Dermis blood vessel endothelial cell (primary cell): ENCODE results near the gene INPP4A. TPM values are rescaled to one million over a fixed set of nuclear protein-coding genes. Genes with fewer than 3 reads are reported as not detected.

Source experiments
- DNase-seq: peaks from one replicate; pipeline ENCODE4 v3.0.0; 2010
- total RNA-seq: library from RNA; depleted of rRNA; stranded (reverse); fragments of >200 nt; gene quantifications from 2 replicates; pipeline ENCODE4 v1.2.3, GENCODE V29; 2014

INPP4A gene
- total RNA-seq, 1 donor from 2014 or later, result 41.9 TPM

DNA sequence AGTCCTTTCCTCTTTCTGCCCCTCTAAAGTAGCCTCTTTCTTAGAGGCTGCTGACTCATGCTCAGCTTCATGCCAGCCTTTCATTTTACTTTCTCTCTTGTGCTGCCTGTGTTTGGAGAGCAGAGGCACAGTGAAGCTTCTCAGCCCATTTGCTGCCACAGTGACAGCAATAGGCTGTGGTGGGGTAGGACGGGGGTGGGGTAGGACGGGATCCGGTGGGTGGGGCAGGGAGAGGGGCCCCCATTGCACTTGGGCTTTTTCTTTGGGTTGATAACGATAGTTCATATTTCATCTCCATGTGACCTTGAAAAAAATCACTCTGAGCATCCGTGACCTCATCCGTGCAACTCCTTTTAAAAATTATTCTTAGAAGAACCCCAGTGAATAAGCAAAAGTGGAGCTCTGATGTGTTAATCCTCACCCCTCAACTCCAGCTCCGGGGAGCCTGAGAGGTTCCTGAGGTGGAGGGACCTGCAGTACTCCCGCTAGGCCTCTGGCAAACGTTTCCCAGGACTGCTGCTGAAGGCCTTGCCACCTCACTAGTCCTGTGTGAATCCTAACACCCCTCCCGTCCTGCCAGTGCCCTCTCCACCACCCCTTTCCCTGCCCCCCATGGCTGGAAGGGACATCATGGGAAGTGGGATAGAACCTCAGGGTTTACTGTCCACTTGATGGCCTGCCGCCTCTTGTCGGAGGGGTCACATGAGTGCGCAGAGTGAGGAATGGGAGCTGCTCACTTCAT lies 70.8 kb downstream of the INPP4A start:
- peak; percentile 31 for DNase-seq

DNA sequence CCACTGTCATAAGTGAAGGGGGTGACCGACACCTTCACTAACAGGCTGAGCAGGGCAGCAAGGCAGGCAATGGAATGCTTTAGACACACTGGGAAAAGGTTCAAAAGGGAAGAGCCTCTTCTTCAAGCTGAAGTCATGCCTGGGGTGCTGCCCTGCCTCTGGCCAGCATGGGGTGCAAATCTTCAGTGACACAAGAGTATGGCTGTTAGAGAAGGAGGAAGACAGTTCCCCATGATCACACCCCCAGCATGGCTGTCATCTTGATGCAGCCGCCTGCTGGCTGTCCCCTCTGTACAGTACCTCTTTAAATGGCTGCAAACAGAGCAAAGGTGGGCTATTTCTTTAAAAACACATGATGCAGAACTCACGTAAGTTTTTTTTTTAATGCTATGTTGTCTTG lies 71.9 kb downstream of the INPP4A start:
- DNase-seq, result no peak

DNA sequence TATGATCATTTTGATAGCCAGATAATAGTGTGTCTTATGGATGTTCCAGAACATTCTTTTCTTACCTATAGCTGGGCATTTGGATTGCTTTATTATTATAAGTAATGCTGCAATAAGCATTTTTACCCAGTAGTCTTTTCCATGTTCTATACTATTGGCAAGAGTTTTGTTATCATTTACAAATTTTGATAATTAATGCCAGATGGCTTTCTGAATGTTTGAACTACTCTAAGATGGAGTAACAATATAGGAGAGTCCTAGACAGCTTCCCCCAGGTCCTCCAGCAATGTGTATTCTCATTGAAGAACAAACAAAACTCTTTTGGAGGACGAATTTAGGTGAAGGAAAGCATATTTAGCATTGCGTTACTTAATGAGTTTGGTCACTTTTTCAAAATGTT lies 73.0 kb downstream of the INPP4A start:
- DNase-seq, result no peak

DNA sequence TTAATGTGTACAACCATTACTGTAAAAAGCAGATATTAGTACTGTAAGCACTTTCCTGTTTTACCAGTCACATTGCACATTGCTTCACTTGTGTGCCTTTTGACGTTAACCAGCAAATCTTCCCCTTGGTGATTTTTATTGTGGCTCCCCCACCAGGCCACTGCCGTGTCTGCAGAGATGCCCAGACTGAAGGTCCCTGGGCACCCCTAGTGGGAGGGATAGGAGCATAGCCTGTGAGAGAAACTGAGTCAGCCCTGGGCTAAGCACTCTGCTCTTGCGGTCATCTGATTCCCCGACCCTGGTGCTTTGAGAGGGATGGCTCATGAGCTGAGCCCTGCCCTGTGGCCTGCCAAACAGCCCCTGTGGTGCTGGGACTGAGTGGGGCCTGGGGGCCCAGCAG lies 73.4 kb downstream of the INPP4A start:
- peak; percentile 71 for DNase-seq

DNA sequence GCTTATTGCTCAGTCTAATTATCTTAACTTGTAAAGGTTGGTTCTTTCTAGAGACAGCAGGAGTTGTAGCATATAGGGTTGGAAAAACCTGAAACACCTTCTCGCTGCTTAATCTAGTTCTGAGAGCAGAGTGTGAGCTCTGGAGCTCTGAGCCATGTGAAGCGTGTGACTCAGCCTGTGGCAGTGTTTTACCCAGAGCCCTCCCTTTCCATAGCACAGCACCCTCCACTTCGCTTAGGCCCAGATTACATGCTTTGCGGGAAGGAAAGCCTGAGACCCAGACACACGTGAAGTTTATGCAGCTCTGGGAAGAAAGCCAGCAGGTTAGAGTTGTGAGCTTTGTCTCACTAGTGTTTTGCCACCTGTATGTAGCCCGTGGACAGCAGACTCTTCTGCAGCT lies 74.5 kb downstream of the INPP4A start:
- DNase-seq, result no peak

DNA sequence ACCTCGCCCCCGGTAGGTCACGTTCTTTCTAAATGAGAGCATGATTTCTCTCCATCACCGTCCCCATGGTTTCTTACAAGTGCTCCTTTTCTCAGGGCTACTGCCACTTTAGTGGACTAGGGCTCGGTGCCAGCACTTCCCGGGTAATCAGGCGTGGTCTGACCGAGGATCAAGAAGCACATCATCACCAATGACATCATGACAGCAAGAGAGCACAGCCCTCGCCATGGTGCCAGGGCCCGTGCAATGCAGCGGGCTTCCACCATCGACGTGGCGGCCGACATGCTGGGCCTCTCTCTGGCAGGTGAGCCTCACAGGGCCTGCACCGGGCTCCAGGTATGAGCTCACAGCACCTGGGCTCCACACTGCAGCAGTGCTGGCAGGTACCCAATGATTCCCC lies 75.2 kb downstream of the INPP4A start:
- DNase-seq, result no peak

DNA sequence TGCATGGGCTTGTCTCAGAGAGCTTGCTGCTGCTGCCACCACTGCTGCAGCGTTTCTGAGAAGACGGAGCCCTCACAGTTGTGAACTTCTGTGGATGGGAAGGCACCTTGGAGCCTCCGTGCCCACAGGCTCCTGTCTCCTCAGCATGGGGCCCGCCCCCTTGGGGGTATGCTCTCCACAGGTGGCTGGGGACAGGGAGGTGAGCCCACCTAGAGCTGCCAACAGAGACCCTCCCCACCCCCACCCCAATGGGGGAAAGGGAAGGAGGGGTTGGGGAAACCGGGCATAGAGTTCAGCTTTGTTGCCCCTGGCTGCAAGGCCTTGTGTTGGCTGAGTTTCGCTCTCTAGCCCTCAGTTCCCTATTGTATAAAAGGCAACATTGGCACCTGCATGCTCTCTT lies 76.1 kb downstream of the INPP4A start:
- DNase-seq, result no peak

DNA sequence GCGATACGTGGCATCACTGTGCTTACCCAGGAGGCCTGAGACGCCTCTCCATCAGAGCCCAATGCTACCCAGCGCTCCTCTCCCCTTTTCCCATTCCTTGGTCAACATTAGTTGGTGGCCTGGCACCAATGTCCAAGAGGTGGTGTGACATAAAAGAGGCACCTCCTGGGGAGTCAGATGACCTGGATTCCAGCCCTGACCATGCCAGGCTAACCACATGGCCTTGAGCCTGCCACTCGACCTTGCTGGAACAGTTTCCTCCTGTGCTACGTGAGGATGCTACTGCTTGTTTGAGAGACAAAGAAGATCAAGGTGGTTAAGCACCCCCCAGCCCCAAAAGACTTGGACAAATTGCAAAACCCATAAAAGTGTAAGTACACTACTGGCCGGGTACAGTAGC lies 76.6 kb downstream of the INPP4A start:
- DNase-seq, result no peak

DNA sequence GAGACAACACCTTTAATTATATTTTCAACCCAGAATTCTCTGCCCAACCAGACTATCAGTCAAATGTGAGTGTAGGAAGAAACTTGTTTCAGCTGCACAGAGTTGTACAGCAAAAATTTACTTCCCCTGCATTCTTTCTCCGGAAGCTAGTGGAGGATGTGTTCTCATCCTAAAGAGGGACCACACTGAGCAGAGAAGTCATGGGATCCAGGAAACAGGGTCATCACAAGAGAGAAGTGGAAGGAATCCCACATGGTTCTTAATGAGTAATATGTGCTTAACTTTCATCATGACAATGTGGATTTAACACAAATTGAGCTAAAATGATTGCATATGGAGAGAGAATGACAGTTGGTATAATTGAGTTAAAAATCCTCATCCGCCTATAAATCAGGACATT lies 78.2 kb downstream of the INPP4A start:
- peak; percentile 81 for DNase-seq

DNA sequence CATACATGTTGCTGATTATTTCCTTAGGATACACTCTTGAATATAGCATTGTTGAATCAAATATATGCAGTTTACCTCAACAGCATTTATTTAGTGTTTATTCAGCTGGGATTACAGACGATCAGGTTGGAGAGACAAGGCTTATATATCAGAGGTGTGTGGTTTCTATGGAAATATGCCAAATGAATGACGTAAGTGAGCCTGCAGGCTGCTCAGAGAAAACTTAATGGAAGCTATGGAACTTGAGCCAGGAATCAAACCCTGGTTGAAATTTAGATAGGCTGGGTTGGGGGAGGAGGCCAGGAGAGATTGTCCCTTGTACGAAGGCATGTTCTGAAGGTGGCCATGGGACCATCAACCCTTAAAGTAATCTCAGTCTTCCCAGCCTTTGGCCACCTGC lies 79.5 kb downstream of the INPP4A start:
- no peak for DNase-seq

DNA sequence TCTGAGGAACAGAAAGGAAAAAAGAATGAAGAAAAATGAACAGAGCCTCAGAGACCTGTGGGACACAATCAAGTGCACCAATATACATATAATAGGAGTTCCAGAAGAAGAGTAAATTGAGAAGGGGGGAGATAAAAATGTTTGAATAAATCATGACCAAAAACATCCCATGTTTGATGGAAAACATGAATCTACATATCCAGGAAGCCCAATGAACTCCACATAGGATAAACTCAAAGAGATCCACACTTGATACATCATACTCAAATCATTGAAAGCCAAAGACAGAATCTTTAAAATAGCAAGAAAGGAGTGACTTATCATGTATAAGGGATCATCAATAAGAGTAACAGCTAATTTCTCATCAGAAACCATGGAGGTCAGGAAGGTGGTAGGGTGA lies 83.7 kb downstream of the INPP4A start:
- DNase-seq, result no peak

DNA sequence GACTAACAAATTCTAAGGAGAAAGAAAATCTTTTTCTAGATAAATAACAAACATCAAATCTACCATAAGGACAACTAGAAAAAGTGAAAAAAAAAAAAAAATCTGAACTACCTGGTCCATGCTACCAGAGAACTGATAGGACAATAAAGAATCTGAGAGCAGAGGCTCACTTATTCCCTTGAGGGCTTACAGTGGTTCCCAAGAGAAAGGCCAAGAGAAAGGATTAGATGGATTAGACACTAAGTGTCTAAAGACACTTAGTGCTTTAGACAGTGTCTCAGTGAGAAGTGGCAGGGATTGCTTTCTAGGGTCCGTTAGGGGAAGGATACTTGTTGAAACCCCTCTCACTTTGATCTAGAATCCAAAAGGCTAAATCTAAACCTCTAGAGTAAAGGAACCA lies 85.5 kb downstream of the INPP4A start:
- no peak for DNase-seq

DNA sequence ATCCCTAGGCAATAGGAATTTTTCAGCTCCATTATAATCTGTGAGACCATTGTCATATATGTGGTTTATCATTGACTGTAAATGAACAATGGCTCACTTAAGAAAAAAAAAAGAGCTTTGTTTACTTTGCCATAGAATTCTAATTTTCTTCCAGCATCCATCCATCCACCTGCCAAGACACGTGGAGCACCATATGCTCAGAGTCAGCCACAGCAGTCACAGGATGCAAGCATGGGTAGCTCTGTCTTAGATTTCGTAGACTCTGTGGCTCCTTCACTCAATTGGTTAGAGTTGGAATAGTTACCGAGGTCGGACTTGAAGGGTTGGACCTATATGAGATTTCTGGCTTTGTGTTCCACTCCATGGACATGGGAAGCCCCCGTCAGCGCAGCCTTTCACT lies 88.1 kb downstream of the INPP4A start:
- DNase-seq, result no peak

DNA sequence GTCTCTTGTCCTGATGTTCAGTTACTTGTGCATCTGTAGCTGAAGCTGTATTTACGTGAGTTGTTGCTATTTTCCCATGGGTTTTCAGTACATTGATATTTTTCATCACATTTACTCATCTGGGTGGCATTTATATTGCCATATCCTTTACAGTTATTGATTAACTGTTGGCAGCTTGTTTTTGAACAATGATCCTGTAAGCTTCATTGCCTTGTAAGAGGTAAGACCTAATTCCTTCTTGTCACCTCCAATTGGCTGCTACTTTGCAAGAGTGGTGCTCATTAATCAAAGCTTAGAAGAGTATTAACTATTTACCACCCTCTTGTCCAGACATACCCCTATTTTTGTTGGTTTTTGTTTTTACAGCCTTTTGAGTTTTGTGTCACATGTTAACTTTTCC lies 88.9 kb downstream of the INPP4A start:
- DNase-seq, result no peak

DNA sequence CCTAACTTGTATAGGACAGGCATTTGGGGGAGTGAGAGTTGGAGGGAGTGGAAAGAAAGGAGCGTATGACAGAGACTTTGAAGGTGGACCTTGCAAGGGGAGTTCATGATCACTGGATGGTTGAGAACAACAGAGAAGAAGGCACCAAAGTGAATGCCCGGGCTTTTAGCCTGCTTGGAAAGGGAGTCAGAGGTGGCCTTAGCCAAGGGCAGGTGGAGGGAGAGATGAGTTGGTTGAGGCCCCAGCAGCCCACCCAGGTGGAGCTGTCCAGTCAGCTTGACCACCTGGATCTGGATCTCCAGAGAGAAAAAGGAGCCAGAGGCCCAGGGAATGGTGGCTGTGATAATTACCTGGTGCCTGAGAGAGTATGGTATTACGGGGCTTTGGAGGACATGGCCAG lies 90.1 kb downstream of the INPP4A start:
- DNase-seq, result no peak

DNA sequence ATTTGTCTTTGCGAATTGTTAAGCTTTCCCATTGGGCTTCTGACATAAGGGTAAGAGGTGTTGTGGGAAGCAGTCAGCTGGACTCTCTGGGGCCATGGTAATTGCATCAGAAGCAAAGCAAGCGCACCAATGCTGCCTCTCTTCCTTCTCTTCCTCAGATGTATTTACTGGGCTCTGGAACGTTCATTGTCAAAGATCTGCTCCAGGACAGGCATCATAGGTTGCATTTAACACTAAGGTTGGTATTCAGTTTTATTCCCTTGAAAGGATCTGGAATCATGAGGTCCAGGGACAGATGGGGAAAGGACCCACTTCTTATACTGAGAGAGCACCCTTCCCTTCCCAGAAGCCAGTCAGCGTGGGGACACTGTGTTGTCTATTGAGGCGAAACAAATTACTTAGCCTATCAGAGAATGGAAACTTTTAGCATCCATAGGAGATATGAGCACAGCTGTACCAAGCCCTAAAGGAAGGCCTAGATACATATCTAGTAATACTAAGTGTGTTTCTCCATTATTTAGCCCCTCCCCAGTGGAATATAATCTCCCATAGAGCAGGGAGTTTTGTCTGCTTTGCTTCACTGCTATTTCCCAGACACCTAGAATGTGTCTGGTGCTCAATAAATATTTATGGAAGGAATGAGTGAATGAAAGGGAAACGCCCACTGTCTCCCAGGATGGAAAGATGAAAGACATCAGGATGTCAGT lies 91.5 kb downstream of the INPP4A start:
- no peak for DNase-seq

DNA sequence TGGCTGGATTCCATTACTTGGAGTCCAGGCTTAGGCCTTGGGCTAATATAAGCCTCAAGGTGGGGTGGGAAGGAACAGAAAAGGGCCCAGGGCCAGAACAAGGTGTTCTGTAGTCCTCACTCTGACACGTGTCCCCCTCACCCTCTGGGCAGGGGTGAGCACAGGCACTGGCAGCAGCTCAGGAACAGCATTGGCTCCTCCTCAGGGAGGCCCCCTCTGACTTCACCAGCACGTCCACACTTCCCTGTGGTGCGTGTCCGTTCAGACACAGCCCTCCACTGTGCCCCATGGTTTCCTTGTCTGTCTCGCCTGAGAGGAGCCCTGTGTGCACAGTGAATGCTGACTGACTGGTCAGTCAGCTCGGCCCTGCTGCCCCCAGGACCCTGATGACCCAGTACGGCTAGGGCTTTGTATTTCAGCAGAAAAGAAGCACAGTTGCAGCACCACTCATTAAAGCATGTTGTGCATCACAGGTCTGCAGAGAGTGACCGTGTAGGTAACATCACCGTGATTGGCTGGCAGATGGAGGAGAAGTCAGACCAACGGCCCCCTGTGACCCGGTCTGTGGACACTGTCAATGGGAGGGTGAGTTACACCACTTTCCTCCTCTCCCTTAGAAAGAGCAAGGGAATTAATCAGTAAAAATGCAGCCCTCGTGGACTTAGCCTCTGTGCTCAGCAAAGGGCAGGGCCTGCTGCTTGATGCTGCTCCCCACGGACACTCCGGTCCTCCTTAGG lies 92.9 kb downstream of the INPP4A start:
- DNase-seq, result no peak

DNA sequence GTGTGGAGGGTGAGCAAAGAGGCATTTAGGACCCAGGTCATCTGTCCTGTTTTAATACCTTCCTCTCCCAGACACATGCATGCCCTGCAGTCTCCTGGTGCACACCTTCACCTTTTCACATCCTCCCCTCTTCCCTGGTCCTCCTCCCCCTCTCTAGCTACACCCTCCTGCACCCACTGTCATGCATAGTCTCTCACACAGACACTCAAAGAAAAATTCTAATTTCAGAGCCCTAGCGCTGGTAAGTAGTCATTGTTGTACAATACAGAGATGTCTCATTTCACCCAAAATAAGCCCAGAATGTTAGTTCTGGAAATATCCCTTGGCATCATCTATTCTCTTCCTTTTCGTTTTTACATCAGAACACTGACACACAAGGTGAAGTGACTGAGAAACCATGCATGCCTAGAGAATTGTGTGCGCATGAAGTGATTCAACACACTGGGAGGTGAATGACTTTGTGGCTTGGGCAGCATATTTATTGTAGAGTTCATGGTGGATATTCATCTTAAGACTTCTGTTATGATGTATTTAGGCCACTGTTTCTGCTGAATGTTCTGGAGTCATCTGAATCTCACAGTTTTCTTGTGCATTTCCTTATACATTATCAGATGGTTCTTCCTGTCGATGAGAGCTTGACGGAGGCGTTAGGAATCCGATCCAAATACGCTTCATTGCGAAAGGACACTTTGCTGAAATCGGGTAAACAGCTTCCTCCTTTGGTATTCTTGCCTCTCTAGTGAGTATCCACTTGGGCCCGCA lies 93.8 kb downstream of the INPP4A start:
- no peak for DNase-seq

DNA sequence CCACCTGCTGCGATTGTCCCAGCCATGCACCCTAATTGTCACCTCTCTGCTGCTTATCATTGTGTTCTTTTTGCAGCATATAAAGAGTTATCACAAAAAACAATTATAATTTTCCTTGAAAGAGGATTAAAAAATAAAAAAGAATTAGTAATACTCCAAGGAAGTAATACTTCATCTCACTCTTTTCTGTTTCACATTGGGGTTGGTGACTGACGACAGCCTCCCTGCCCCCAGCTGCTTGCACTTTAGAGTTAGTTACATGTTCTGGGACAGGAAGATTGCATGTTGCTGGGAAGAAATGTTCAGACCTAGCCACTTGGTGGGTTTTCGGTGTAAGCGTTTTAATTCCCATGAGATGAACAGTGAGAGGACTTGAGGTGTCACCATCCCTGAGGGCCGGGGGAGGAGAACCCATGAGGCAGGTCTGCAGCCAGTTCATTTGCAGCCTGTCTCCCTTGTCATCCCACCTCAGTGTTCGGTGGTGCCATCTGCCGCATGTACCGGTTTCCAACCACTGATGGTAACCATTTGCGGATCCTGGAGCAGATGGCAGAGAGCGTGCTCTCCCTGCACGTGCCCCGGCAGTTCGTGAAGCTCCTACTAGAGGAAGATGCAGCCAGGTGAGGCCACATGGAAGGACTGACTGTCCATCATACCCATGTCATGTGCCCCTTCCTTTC lies 94.5 kb downstream of the INPP4A start:
- no peak for DNase-seq

DNA sequence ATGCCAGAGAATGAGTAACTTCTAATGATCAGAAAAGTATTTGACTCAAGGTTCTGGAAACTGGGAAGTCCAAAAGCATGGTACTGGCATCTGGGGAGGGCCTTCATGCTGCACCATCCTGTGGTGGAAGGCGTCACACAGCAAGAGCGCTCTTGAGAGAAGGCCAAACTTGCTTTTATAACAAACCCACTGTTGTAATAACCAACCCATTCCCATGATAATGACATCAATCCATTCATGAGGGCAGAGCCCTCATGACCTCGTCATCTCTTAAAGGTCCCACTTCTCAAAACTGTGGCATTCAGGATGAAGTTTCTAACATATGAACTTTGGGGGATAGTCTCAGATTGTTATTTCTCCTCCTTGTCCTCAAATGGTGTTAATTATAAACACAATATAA lies 95.9 kb downstream of the INPP4A start:
- no peak for DNase-seq

DNA sequence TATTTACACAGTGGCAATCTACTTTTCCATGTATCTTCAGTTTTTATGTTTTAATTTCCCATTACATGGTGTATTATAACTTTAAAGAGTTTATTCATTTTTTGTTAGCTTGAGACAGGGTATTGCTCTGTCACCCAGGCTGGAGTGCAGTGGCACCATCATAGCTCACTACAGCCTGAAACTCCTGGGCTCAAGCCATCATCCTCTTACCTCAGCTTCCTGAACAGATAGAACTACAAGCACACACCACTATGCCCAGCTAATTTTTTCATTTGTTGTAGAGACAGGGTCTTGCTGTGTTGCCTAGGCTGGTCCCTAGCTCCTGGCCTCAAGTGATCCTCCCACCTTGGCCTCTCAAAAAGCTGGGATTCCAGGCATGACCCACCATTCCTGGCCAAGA lies 96.8 kb downstream of the INPP4A start:
- no peak for DNase-seq

DNA sequence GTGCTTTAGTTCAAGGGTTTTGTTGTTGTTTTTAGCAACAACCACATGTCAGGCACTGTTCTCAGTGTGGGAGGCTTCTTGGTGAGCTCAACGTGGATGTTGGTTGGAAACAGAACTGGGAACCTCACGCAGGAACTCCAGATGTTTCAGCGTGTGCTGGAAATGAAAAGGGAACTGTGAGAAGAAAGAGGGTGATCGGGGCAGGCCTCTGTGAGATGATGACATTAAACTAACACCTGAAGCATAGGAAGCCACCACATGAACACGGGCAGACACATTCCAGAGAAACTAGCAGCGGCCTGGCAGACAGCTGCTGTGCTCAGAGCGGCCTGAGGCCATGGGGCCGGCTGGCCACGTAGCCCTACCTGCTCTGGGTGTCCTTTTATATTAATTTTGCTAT lies 97.2 kb downstream of the INPP4A start:
- no peak for DNase-seq

DNA sequence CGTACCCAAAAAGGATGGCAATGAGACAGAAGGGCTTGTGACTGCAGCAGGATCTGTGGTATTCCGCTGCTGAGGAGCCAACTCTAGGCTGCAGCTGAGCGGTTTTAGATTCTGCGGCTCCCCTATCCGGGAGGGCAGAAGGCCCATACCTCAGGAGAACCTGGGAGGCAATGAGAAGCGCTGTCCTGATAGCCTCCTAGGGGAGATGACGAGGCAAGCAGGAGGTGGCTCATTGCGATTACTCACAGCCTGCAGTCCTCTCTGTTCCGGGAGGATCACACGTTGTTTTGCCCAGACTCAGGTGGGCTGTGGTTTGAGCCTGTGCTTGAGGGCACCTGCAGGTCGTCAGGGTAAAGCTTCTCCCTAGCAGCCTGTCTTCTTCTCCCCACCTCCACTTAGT lies 98.6 kb downstream of the INPP4A start:
- no peak for DNase-seq
